Measurements from ENCODE around the gene CREB5. TPM values are rescaled to one million over a fixed set of nuclear protein-coding genes. Genes with fewer than 3 reads are reported as not detected.
A peak's percentile ranks its signal among the peaks of the same experiment; 100 is the strongest.

CREB5 gene, protein sequence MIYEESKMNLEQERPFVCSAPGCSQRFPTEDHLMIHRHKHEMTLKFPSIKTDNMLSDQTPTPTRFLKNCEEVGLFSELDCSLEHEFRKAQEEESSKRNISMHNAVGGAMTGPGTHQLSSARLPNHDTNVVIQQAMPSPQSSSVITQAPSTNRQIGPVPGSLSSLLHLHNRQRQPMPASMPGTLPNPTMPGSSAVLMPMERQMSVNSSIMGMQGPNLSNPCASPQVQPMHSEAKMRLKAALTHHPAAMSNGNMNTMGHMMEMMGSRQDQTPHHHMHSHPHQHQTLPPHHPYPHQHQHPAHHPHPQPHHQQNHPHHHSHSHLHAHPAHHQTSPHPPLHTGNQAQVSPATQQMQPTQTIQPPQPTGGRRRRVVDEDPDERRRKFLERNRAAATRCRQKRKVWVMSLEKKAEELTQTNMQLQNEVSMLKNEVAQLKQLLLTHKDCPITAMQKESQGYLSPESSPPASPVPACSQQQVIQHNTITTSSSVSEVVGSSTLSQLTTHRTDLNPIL
- total RNA-seq, result 10 to 100 TPM in 4 of 6 donors, 1 to 10 TPM in 2; 8.3 to 34.6 (median 15.3) TPM

DNA sequence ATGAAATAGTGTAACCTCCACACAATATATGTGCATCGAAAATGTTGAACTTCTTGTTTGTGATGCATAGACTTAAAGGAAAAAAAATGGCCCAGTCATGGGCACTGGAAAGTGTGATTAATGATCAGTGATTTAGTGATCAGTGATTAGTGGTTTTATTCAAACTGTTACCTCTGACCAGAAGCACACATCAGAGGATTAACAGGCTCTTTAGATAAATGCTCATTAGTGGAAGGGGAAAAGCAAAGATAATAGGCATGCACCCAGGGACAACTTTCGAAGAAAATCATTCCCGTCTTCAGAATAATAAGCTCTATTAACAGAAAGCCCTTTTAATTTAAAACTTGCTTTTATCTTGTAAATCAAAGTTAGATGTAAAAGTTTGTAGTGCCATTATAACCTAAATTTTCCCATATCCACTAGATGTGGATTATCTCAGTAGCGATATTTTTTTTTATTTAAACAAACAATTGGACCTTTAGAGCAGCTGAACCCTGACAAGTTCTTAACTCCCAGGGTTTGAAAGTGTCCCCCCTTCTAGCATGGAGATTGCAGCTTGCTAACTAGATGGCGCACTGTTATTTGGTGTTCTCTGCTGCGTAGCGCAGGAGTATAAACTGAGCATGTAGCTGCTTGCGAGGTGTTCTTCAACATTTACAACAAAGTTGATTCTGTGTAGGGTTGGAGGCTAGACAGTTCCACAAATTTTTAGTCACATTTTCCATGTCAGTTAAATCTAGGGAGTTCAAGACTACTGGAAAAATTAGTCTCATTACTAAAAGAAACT, at the start of gene CREB5:
TSS of gene CREB5 (plus strand) at position 643 of the 787 bp plus-strand sequence. CDS start 397 bp downstream, outside the sequence.
- Histone ChIP-seq H3K4me1 (peaks cover 24 to 35% (median 29%) of the 10 kb centered on the region in 4 donors), H3K27ac (no peak within 1 kb of the TSS), H3K9me3 (no peaks in the 10 kb centered on the region), H3K36me3 (no peaks in the 10 kb centered on the region), H3K4me3 (peak within 1 kb of the TSS in 1 of 4 donors; percentile 64), H3K27me3 (peaks cover 0 to 27% (median 15%) of the 10 kb centered on the region in 4 donors)
- no peak for DNase-seq
- ATAC-seq (ENCODE audit: low FRiP score in 2 of 2), result no peak
- WGBS, 2 donors, result 66 to 70% methylated on average over 8 of the region's 8 CpGs
- no peak for TF ChIP-seq POLR2AphosphoS5 (IDR thresholded peaks at IDR 0.05)
- TF ChIP-seq POLR2A (IDR thresholded peaks at IDR 0.05), result no peak
- TF ChIP-seq, protein P1, sequence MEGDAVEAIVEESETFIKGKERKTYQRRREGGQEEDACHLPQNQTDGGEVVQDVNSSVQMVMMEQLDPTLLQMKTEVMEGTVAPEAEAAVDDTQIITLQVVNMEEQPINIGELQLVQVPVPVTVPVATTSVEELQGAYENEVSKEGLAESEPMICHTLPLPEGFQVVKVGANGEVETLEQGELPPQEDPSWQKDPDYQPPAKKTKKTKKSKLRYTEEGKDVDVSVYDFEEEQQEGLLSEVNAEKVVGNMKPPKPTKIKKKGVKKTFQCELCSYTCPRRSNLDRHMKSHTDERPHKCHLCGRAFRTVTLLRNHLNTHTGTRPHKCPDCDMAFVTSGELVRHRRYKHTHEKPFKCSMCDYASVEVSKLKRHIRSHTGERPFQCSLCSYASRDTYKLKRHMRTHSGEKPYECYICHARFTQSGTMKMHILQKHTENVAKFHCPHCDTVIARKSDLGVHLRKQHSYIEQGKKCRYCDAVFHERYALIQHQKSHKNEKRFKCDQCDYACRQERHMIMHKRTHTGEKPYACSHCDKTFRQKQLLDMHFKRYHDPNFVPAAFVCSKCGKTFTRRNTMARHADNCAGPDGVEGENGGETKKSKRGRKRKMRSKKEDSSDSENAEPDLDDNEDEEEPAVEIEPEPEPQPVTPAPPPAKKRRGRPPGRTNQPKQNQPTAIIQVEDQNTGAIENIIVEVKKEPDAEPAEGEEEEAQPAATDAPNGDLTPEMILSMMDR (IDR thresholded peaks at IDR 0.05), result no peak
- TF ChIP-seq EP300 (IDR thresholded peaks at IDR 0.05), result no peak

DNA sequence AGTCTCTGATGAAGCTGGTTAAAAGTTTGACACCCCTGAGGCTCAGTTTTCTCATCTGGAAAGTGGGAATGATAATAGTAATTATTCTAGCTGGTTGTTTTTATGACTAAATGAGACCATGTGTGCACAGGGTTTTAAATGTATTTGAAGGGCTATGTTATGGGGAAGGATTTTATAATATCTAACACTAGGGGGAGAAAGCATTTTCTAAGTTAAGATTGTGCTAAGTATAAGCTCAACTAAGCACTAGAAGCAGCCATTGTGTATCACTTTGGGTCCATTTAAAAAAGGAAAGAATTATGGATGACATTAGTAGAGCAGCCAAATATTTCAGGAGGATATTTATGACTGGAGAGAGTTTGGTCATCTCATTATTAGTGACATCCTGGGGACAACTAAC, 49.5 kb upstream of the CREB5 start:
- H3K4me1 ChIP-seq, result no peaks in the 10 kb centered on the region
- no peaks in the 10 kb centered on the region for H3K27me3 ChIP-seq
- no peak overlapping the region for H3K27ac ChIP-seq
- no peaks in the 10 kb centered on the region for H3K9me3 ChIP-seq
- DNase-seq (no peak), ATAC-seq (ENCODE audit: low FRiP score in 2 of 2) (no peak)
- no peak overlapping the region for H3K4me3 ChIP-seq
- no peak for TF ChIP-seq POLR2A (IDR thresholded peaks at IDR 0.05)
- TF ChIP-seq EP300 (IDR thresholded peaks at IDR 0.05), result no peak
- no peak for TF ChIP-seq POLR2AphosphoS5 (IDR thresholded peaks at IDR 0.05)
- TF ChIP-seq, protein P1 (IDR thresholded peaks at IDR 0.05), result no peak
- H3K36me3 ChIP-seq, result no peaks in the 10 kb centered on the region

DNA sequence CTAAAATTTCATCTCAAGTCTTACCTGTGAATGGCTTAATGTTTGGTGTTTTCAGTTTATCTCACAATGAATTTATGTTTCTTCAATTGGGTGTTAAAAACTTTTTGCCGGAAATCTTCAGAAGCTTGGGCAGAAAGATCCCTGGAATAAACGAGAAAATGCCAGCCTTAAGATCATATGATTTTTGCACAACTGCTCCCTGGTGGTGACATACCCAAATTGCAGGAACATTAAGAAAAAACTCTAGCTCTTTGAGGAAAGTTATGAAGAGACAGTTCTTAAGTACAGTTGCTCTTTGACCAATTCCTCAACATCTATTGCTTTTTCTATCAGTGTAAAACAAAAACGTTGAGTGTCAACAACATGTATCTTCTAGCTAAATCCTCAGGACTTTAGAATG, 48.2 kb upstream of the CREB5 start:
- Histone ChIP-seq H3K36me3 (no peaks in the 10 kb centered on the region), H3K4me3 (no peak overlapping the region), H3K27me3 (no peaks in the 10 kb centered on the region), H3K27ac (no peak overlapping the region), H3K4me1 (no peaks in the 10 kb centered on the region), H3K9me3 (no peaks in the 10 kb centered on the region)
- ATAC-seq (ENCODE audit: low FRiP score in 2 of 2) (no peak), DNase-seq (no peak)
- WGBS, 2 donors, result 79 to 80% methylated on average over 3 of the region's 3 CpGs
- TF ChIP-seq EP300 (IDR thresholded peaks at IDR 0.05), result no peak
- TF ChIP-seq, protein P1 (IDR thresholded peaks at IDR 0.05), result no peak
- no peak for TF ChIP-seq POLR2A (IDR thresholded peaks at IDR 0.05)
- no peak for TF ChIP-seq POLR2AphosphoS5 (IDR thresholded peaks at IDR 0.05)

DNA sequence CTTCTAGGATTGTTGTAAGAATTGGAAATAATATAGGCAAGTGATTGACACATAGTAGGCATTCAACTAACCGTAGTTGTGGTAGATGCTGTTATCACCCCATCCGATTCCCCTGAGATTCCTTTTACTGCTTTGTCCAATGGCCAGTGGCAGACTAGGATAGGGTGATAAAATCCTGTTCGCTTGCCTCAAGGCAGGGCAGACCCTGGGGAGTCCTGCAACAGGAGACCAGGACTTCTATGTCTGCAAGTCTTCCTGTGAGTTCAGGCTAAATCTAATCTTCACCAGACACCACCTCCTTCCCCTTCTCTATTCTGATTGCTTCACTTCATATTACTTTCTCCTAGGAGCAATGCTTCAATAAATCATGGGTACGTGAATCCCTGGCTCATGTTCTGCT, 42.8 kb upstream of the CREB5 start:
- Histone ChIP-seq H3K4me3 (no peak overlapping the region), H3K36me3 (no peaks in the 10 kb centered on the region), H3K27me3 (no peaks in the 10 kb centered on the region), H3K27ac (no peak overlapping the region), H3K4me1 (no peaks in the 10 kb centered on the region), H3K9me3 (no peaks in the 10 kb centered on the region)
- TF ChIP-seq EP300 (IDR thresholded peaks at IDR 0.05) (no peak), POLR2AphosphoS5 (IDR thresholded peaks at IDR 0.05) (no peak), POLR2A (IDR thresholded peaks at IDR 0.05) (no peak)
- TF ChIP-seq, protein P1 (IDR thresholded peaks at IDR 0.05), result no peak
- no peak for ATAC-seq (ENCODE audit: low FRiP score in 2 of 2)
- DNase-seq, result no peak
- 71 to 83% methylated on average over 4 of the region's 4 CpGs for WGBS, 2 donors
